Natural killer cell treated with Interleukin-12 subunit alpha and Interleukin-12 subunit beta and Interleukin-15 and Interleukin-18, amount 100 ng/mL, for 72 hours (primary cell): Measurements from ENCODE around the gene CYTH1. TPM values are rescaled to one million over a fixed set of nuclear protein-coding genes. Genes with fewer than 3 reads are reported as not detected.

ENCODE experiments used
- total RNA-seq, 2 donors: library from RNA; stranded (reverse); gene quantifications; one replicate each; pipeline ENCODE4 v1.2.3, GENCODE V29; 2022

CYTH1 gene
- total RNA-seq, 2 donors from 2014 or later = 111 to 149 TPM

Other genes with a start within 250 kb of the CYTH1 start
- gene DNAH17, start 204.9 kb downstream of the CYTH1 start, total RNA-seq = under 1 TPM; 0.14 to 0.22 TPM
- gene USP36, start 58.5 kb upstream of the CYTH1 start, total RNA-seq = 100 to 1,000 TPM in 1 of 2 donors, 10 to 100 TPM in 1; 75.2 to 154 TPM
- gene CEP295NL, start 120.9 kb upstream of the CYTH1 start, total RNA-seq = not detected
- gene TIMP2, start 143.1 kb upstream of the CYTH1 start, total RNA-seq = under 1 TPM in 1 of 2 donors, not detected in 1; 0.43 TPM
- 1 to 10 TPM; 3.4 to 6.7 TPM for gene LGALS3BP, start 197.7 kb upstream of the CYTH1 start, total RNA-seq
- 10 to 100 TPM; 65.7 to 72.3 TPM for gene CANT1, start 227.5 kb upstream of the CYTH1 start, total RNA-seq
- not detected for gene C1QTNF1, start 241.9 kb upstream of the CYTH1 start, total RNA-seq